ENCODE measurements around the gene PHAF1.

PHAF1 gene

DNA sequence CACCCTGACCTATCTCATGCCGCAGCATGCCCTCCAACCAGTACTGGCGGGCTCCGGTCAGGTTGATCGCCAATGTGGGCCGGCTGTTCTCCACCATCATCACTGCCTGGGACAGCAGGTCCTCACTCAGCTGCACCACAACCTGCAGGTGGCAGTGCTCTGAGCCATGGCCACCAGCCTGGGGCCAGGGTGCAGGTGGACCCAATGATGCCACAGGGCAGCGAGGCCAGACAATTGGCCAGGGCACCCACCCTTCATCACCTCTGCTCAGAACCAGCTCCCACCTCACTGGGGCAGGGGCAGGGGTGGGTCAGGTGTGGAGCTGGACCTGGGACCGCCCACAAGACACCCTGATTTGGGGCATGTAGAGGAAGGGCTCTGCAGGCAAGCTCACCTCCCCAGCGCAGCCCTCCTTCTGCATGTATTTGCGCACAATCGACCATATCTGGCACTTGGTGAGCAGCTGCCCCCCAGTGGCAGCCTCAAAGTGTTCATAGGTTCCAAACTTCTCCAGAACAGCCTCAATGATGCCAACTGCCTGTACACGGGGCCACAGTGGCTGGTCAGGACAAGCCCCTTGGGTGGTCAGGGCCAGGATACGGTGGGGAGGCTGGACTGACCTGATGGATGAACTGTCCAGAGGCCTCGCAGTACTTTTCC is 69.8 kb downstream of the PHAF1 start:
- DNase-seq (ENCODE audit: low read depth in 1 of 2, low spot score in 1 of 2) = no peak
- H3K27me3 ChIP-seq (ENCODE audit: insufficient read depth, poor library complexity, severe bottlenecking) = peaks cover 7% of the 10 kb centered on the region
- no peak for TF ChIP-seq SPI1 (IDR thresholded peaks at IDR 0.05; ENCODE audit: borderline replicate concordance, low read depth)
- TF ChIP-seq GABPA (IDR thresholded peaks at IDR 0.05; ENCODE audit: low read depth) = no peak
- no peak for TF ChIP-seq POLR2AphosphoS5 (IDR thresholded peaks at IDR 0.05; ENCODE audit: low read depth)
- TF ChIP-seq, protein P1, sequence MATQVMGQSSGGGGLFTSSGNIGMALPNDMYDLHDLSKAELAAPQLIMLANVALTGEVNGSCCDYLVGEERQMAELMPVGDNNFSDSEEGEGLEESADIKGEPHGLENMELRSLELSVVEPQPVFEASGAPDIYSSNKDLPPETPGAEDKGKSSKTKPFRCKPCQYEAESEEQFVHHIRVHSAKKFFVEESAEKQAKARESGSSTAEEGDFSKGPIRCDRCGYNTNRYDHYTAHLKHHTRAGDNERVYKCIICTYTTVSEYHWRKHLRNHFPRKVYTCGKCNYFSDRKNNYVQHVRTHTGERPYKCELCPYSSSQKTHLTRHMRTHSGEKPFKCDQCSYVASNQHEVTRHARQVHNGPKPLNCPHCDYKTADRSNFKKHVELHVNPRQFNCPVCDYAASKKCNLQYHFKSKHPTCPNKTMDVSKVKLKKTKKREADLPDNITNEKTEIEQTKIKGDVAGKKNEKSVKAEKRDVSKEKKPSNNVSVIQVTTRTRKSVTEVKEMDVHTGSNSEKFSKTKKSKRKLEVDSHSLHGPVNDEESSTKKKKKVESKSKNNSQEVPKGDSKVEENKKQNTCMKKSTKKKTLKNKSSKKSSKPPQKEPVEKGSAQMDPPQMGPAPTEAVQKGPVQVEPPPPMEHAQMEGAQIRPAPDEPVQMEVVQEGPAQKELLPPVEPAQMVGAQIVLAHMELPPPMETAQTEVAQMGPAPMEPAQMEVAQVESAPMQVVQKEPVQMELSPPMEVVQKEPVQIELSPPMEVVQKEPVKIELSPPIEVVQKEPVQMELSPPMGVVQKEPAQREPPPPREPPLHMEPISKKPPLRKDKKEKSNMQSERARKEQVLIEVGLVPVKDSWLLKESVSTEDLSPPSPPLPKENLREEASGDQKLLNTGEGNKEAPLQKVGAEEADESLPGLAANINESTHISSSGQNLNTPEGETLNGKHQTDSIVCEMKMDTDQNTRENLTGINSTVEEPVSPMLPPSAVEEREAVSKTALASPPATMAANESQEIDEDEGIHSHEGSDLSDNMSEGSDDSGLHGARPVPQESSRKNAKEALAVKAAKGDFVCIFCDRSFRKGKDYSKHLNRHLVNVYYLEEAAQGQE (IDR thresholded peaks at IDR 0.05; ENCODE audit: insufficient replicate concordance, low read depth) = no peak
- no peak for TF ChIP-seq CTCF (IDR thresholded peaks at IDR 0.05; ENCODE audit: insufficient read depth, low read length)
- no peak overlapping the region for H3K27ac ChIP-seq (replicated peaks)
- H3K4me3 ChIP-seq (replicated peaks; ENCODE audit: insufficient read depth, low read length) = no peak overlapping the region

DNA sequence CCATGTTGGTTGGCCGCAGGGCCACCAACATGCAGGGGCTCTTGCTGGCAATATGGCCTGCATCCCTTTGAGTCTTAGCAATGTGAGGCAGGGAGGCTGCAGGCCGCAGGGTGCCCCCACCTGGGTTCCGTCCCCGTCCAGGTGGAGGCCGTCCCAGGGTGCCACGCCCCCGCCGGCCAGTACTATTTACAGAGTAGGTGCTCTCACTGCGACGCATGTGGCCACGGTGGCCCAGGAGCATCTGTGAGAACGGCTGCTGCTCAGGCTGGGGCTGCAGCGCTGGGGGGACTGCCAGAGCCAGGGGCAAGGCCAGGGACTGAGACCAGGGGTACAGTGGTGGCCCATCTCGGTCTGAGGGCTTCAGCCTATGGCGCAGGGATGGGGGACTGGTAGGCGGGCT is 70.4 kb downstream of the PHAF1 start:
- Histone ChIP-seq H3K4me3 (replicated peaks; ENCODE audit: insufficient read depth, low read length) (no peak overlapping the region), H3K27me3 (ENCODE audit: insufficient read depth, poor library complexity, severe bottlenecking) (peaks cover 10% of the 10 kb centered on the region), H3K27ac (replicated peaks) (no peak overlapping the region)
- DNase-seq (ENCODE audit: low read depth in 1 of 2, low spot score in 1 of 2) = no peak
- TF ChIP-seq SPI1 (IDR thresholded peaks at IDR 0.05; ENCODE audit: borderline replicate concordance, low read depth) (no peak), CTCF (IDR thresholded peaks at IDR 0.05; ENCODE audit: insufficient read depth, low read length) (no peak), GABPA (IDR thresholded peaks at IDR 0.05; ENCODE audit: low read depth) (no peak), POLR2AphosphoS5 (IDR thresholded peaks at IDR 0.05; ENCODE audit: low read depth) (no peak)
- TF ChIP-seq, protein P1 (IDR thresholded peaks at IDR 0.05; ENCODE audit: insufficient replicate concordance, low read depth) = no peak

DNA sequence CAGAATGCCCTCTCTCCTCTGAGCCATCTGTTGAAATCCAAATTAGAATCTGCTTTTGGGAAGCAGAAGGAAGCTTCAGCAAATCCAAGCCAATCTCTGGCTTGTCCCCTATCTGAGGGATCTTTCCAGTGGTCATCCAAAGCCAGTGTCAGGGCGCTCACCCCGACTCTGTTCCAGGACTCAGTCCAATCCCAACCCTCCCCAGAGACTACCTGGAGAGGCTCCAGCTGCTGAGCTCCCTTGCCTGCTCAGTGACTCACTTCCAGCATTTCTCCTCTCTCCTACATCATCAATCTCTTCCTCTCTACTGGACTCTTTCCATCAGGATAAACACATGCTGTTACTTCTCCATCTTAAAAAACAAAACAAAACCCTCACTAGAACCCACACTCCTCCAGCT is 71.6 kb downstream of the PHAF1 start:
- H3K27me3 ChIP-seq (ENCODE audit: insufficient read depth, poor library complexity, severe bottlenecking) = peaks cover 10% of the 10 kb centered on the region
- H3K27ac ChIP-seq (replicated peaks) = no peak overlapping the region
- H3K4me3 ChIP-seq (replicated peaks; ENCODE audit: insufficient read depth, low read length) = no peak overlapping the region
- TF ChIP-seq CTCF (IDR thresholded peaks at IDR 0.05; ENCODE audit: insufficient read depth, low read length) (no peak), SPI1 (IDR thresholded peaks at IDR 0.05; ENCODE audit: borderline replicate concordance, low read depth) (no peak), POLR2AphosphoS5 (IDR thresholded peaks at IDR 0.05; ENCODE audit: low read depth) (no peak), GABPA (IDR thresholded peaks at IDR 0.05; ENCODE audit: low read depth) (no peak)
- TF ChIP-seq, protein P1 (IDR thresholded peaks at IDR 0.05; ENCODE audit: insufficient replicate concordance, low read depth) = no peak
- no peak for DNase-seq (ENCODE audit: low read depth in 1 of 2, low spot score in 1 of 2)

All from HL-60 (cell line).